GM12873 (cell line): Measurements from ENCODE around the gene TMEM170A.

Experiments used
- CTCF ChIP-seq: IDR thresholded peaks from 2 replicates; pipeline ENCODE4 v1.5.1; 2012; ENCODE audit warnings: low read depth, mild to moderate bottlenecking, moderate library complexity, low read length, control low read depth; ENCODE audit not compliant: insufficient read depth; ENCODE audit errors: missing control alignments

TMEM170A gene

GRCh38 chr16:75485230-75486013, 20.9 kb upstream of the TMEM170A start:
- TF ChIP-seq CTCF: no peak

DNA sequence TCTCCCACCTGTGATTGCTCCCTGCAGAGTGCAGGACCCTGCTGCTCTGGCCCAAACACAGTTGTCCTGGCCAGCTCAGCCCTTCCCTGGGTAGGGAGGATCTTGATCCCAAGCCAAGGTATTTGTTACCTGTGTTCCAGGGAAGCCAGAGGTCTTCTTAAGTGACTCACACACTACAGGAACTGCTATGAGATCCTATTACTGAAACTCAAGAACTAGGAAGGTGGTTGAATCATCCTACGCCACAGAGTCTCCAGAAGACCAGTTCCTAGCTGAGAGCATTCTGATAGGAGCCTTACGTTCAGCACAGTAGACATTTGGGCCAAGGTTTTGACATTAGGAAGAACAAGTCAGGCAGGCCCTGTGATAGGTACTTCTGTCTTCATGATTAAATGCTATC, 18.7 kb upstream of the TMEM170A start:
- TF ChIP-seq CTCF: no peak

DNA sequence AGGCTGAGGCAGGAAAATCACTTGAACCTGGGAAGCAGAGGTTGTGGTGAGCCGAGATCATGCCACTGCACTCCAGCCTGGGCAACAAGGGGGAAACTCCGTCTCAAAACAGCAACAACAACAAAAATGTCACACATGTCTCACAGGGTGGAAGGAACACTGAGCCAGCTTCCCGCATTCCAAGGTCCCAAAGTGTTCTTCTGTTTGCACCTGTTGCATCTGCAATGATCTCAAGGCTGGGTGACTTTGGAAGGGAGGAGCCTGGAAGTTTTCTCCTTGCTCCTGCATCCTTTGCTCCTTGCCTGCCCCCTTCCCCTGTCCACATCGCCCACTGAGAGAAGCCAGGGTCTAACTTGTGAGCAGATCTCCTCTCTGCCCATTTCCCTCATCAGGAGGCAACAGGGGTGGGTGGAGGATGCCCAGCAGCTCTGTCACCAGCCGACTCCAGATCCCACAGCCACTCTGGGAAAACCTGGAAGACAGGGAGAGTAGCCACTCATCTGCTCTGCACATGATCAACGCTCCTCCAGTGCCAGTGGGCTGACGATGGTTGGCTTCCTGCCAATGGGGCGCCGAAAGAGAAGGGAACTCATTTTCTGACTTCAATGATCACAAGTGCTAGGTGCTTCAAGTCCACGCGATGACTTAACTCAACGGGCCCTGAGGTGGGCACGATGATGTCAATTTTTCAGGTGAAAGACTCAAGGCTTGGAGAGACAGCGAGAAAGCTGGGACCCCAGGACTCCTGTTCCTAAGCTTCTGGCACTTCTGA, 18.1 kb upstream of the TMEM170A start:
- TF ChIP-seq CTCF: no peak

- no peak for TF ChIP-seq CTCF
Observed at GRCh38 chr16:75481475-75481874, 17.0 kb upstream of the TMEM170A start.

GRCh38 chr16:75479421-75479990, 15.0 kb upstream of the TMEM170A start:
- no peak for TF ChIP-seq CTCF

DNA sequence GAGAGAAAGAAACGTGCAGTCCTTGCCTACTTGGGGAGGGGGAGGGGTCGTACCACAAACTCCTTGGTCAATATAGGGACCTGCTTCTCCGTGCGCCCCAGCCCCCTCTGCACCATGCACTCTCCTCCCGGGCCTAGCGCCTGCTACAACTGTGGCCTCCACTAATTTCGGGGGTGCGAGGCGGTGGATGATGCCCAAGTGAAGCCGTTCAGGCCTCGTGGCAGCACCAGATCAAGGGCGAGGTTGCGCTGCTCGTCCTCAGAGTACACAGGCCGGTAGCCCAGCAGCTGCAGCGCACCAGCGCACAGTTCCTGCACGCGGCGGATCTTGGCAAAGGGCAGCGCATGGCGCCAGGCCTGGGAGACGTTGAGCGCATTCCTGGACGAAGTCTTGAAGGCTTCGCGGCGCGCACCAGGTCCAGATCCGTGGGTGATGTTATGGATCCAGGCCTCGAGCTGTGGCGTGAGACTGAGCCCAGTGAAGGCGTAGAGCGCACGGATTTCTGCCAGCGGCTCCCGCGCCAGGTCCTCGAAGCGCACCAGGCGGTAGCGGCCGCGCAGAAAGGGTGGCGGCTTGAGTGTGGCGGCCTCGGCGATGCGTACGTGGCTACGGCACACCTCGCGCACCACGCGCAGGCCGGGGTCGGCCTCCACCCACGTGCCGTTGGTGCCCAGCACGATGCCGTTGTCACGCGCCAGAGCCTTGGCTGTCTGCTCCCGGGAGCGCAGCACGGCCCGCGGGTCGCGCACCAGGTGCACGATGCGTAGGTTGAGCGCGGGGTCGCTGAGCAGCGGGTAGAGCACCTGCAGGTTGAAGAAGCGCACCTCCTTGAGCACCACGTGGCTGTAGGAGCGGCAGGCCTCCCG, 14.2 kb upstream of the TMEM170A start:
- no peak for TF ChIP-seq CTCF
